Measurements from ENCODE around the gene ADGRG3. TPM values are rescaled to one million over a fixed set of nuclear protein-coding genes. Genes with fewer than 3 reads are reported as not detected.

ADGRG3 gene
- total and polyA plus RNA-seq, 10 of the 15 experiments (the other 5 are each of a cell fraction or from before 2014, with no cell fraction given) = 0.10 to 0.11 (median 0.10) TPM; not detected in 7

DNA sequence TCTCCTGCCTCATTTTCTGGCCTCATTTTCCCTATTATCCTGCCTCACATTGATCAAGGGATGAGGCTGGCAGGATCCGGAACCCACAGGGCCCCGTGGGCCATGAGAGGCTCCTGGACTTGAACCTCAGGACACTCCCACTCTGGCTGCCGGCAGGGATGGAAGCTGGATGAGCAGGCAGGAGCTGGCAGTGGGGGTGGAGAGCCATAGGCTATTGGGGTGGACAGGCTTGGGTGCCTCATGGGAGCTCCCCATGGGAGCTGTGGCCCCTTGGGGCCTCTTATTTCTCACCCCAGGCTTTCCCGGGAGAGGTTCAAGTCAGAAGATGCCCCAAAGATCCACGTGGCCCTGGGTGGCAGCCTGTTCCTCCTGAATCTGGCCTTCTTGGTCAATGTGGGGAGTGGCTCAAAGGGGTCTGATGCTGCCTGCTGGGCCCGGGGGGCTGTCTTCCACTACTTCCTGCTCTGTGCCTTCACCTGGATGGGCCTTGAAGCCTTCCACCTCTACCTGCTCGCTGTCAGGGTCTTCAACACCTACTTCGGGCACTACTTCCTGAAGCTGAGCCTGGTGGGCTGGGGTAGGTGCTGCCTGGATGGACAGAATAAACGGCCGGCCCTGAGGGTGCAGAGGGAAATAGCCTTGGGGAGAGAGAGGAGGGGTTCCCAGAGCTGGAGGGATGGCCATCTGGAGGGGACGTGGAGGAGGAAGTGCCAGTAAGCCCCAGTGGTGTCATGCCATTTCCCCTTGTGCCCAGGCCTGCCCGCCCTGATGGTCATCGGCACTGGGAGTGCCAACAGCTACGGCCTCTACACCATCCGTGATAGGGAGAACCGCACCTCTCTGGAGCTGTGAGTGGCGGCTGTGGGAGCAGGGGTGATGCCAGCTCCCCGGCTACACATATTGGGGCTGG, 15.8 kb downstream of the ADGRG3 start:
- Histone ChIP-seq H3K9ac (ENCODE audit: control insufficient read depth, insufficient read depth, low read length) (no peak overlapping the region), H3K27ac (ENCODE audit: control insufficient read depth, insufficient read depth) (no peak overlapping the region), H3K36me3 (ENCODE audit: control insufficient read depth in 2 of 2, insufficient read depth in 2 of 2, low read length in 1 of 2) (no peaks in the 10 kb centered on the region), H4K20me1 (ENCODE audit: control insufficient read depth, insufficient read depth) (no peaks in the 10 kb centered on the region), H3K79me2 (ENCODE audit: control insufficient read depth, insufficient read depth, low read length) (no peaks in the 10 kb centered on the region), H2AFZ (ENCODE audit: control insufficient read depth, low read depth, low read length) (no peak overlapping the region), H3K9me3 (replicated peaks; ENCODE audit: control insufficient read depth, insufficient read depth, low read length) (no peaks in the 10 kb centered on the region), H3K4me1 (ENCODE audit: control insufficient read depth, insufficient read depth, low read length) (no peaks in the 10 kb centered on the region), H3K4me2 (ENCODE audit: control insufficient read depth, insufficient read depth) (no peak overlapping the region), H3K4me3 (no peak overlapping the region), H3K27me3 (replicated peaks in 1 of 2; ENCODE audit: control insufficient read depth in 2 of 2, insufficient read depth in 2 of 2, low read length in 1 of 2) (no peaks in the 10 kb centered on the region)
- FAIRE-seq (no peak), ATAC-seq (no peak), DNase-seq (ENCODE audit: low read depth, low spot score) (no peak)
- 53% methylated on average over 18 of the region's 18 CpGs for WGBS (ENCODE audit: insufficient coverage, insufficient replicate concordance, low lambda C conversion rate, missing lambda C conversion rate)
- SMC1A ChIA-PET (ENCODE audit: uncharacterized antibody, unreplicated experiment) = interaction anchor here (1.0 kb wide), 1 partner anchor 11 kb away, joined by 3 read pairs; no protein-coding TSS in a partner anchor
- RAD21 ChIA-PET (ENCODE audit: unreplicated experiment) = no interaction called here
- no TSS peak for BruUV-seq (replicated peaks)
- in situ Hi-C loops (cut with MboI) (no loop called here), intact Hi-C loops (cut with micrococcal nuclease; ENCODE audit: unreplicated experiment) (no loop called here)
- POLR2A ChIA-PET = no interaction called here
- TF ChIP-seq KLF5 (IDR thresholded peaks at IDR 0.05; ENCODE audit: partially characterized antibody) = no peak
- peak; percentile 44 for TF ChIP-seq MEF2B (IDR thresholded peaks at IDR 0.05; ENCODE audit: partially characterized antibody, poor library complexity, severe bottlenecking)
- TF ChIP-seq CREB1 (IDR thresholded peaks at IDR 0.05; ENCODE audit: low read depth) = no peak
- CTCF ChIA-PET = no interaction called here

DNA sequence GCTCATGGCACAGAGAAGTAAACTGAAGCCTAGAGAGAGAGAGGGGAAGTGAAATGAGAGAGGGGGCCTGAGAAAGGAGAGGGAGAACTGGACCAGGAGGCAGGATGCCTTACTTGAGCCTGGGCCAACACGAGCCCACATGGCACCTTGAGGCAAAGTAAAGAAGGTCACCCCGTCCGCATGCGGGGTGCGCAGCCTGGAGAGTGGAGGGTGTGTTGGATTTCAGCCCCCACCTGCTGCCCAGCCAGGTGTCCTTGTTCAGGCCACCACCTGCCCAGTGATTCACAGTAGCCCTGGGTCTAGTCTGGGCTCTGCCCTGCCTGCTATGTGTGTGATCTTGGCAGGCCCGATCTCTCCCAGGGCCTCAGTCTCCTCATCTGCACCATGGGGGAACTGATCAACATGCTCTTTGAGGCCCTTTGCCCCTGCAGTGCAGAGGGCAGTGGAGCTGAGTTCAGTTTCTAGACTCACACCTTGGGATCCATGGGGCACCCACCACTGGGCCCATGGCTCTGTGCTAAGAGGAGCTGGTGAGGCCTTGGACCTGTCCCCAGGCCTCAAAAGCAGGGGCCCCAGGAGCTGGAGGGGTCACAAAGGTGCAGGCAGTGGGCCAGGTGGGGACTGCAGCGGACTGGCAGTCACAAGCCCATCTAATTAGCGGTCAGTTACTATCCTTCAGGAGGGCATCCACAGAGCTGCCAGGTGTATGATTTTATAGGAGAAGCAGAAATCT, 16.7 kb downstream of the ADGRG3 start:
- H3K79me2 ChIP-seq (ENCODE audit: control insufficient read depth, insufficient read depth, low read length) = no peaks in the 10 kb centered on the region
- no TSS peak for BruUV-seq (replicated peaks)
- H3K27ac ChIP-seq (ENCODE audit: control insufficient read depth, insufficient read depth) = no peak overlapping the region
- H3K9ac ChIP-seq (ENCODE audit: control insufficient read depth, insufficient read depth, low read length) = no peak overlapping the region
- ChIA-PET POLR2A (no interaction called here), RAD21 (ENCODE audit: unreplicated experiment) (no interaction called here), CTCF (no interaction called here), SMC1A (ENCODE audit: uncharacterized antibody, unreplicated experiment) (interaction anchor here (1.0 kb wide), 1 partner anchor 12 kb away, joined by 3 read pairs; no protein-coding TSS in a partner anchor)
- no peaks in the 10 kb centered on the region for H4K20me1 ChIP-seq (ENCODE audit: control insufficient read depth, insufficient read depth)
- no peak overlapping the region for H3K4me2 ChIP-seq (ENCODE audit: control insufficient read depth, insufficient read depth)
- intact Hi-C loops (cut with micrococcal nuclease; ENCODE audit: unreplicated experiment) = no loop called here
- no peaks in the 10 kb centered on the region for H3K36me3 ChIP-seq (ENCODE audit: control insufficient read depth in 2 of 2, insufficient read depth in 2 of 2, low read length in 1 of 2)
- TF ChIP-seq MEF2B (IDR thresholded peaks at IDR 0.05; ENCODE audit: partially characterized antibody, poor library complexity, severe bottlenecking) = no peak
- TF ChIP-seq EED (IDR thresholded peaks at IDR 0.05; ENCODE audit: low read depth) = no peak
- TF ChIP-seq BMI1 (IDR thresholded peaks at IDR 0.05; ENCODE audit: borderline replicate concordance) = no peak
- TF ChIP-seq, protein P1, sequence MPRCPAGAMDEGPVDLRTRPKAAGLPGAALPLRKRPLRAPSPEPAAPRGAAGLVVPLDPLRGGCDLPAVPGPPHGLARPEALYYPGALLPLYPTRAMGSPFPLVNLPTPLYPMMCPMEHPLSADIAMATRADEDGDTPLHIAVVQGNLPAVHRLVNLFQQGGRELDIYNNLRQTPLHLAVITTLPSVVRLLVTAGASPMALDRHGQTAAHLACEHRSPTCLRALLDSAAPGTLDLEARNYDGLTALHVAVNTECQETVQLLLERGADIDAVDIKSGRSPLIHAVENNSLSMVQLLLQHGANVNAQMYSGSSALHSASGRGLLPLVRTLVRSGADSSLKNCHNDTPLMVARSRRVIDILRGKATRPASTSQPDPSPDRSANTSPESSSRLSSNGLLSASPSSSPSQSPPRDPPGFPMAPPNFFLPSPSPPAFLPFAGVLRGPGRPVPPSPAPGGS (IDR thresholded peaks at IDR 0.05; ENCODE audit: borderline replicate concordance, insufficient read depth, low read depth, low read length, poor library complexity, severe bottlenecking) = no peak
- no peak for TF ChIP-seq ZNF24 (IDR thresholded peaks at IDR 0.05)
- TF ChIP-seq SP1 (IDR thresholded peaks at IDR 0.05; ENCODE audit: low read depth, low read length) = no peak
- DNase-seq (ENCODE audit: low read depth, low spot score) (no peak), ATAC-seq (no peak), FAIRE-seq (no peak)
- no peak overlapping the region for H2AFZ ChIP-seq (ENCODE audit: control insufficient read depth, low read depth, low read length)
- H3K4me1 ChIP-seq (ENCODE audit: control insufficient read depth, insufficient read depth, low read length) = peaks cover 9% of the 10 kb centered on the region
- in situ Hi-C loops (cut with MboI) = no loop called here
- 60% methylated on average over 8 of the region's 8 CpGs for WGBS (ENCODE audit: insufficient coverage, insufficient replicate concordance, low lambda C conversion rate, missing lambda C conversion rate)
- no peak overlapping the region for H3K4me3 ChIP-seq
- no peaks in the 10 kb centered on the region for H3K27me3 ChIP-seq (replicated peaks in 1 of 2; ENCODE audit: control insufficient read depth in 2 of 2, insufficient read depth in 2 of 2, low read length in 1 of 2)
- H3K9me3 ChIP-seq (replicated peaks; ENCODE audit: control insufficient read depth, insufficient read depth, low read length) = no peaks in the 10 kb centered on the region
